Skeletal muscle tissue (tissue), 4 donors: Measurements from ENCODE around the gene NLGN4X. TPM values are rescaled to one million over a fixed set of nuclear protein-coding genes. Genes with fewer than 3 reads are reported as not detected.
A peak's percentile ranks its signal among the peaks of the same experiment; 100 is the strongest.

ENCODE experiments used
- H3K27ac ChIP-seq: one replicate; pipeline ENCODE4 v1.7.0; 2013; ENCODE audit warnings: mild to moderate bottlenecking, low read depth, low read length, inconsistent platforms
- H3K27me3 ChIP-seq, 3 donors: one replicate each; pipeline ENCODE4 v1.7.0; 2013; ENCODE audit warnings: low read length in 3 of 3; ENCODE audit not compliant: control insufficient read depth in 3 of 3, insufficient read depth in 3 of 3
- H3K36me3 ChIP-seq, 3 donors: one replicate each; pipeline ENCODE4 v1.7.0; 2013; ENCODE audit warnings: low read length in 3 of 3; ENCODE audit not compliant: control insufficient read depth in 3 of 3, insufficient read depth in 3 of 3
- H3K4me1 ChIP-seq, 3 donors: one replicate each; pipeline ENCODE4 v1.7.0; 2013; ENCODE audit warnings: low read length in 3 of 3, mild to moderate bottlenecking in 3 of 3; ENCODE audit not compliant: control insufficient read depth in 3 of 3, insufficient read depth in 3 of 3
- H3K4me3 ChIP-seq, 3 donors: one replicate each; pipeline ENCODE4 v1.7.0; 2013; ENCODE audit warnings: low read length in 3 of 3
- H3K9ac ChIP-seq, 3 donors: one replicate each; pipeline ENCODE4 v1.7.0; 2013; ENCODE audit warnings: low read length in 3 of 3, mild to moderate bottlenecking in 3 of 3, moderate library complexity in 2 of 3, low read depth in 1 of 3
- H3K9me3 ChIP-seq, 3 donors: one replicate each; pipeline ENCODE4 v1.7.0; 2013; ENCODE audit warnings: low read length in 3 of 3; ENCODE audit not compliant: control insufficient read depth in 3 of 3
- total RNA-seq: library from RNA; depleted of rRNA; stranded (reverse); fragments of >200 nt; gene quantifications from one replicate; pipeline ENCODE4 v1.2.3, GENCODE V29; 2014
- donor health status: Osteomylitis.

NLGN4X gene
- total RNA-seq, result 1.6 TPM

- H3K4me3 ChIP-seq, result no peak within 1 kb of the TSS
- H3K27me3 ChIP-seq, result peaks cover 7 to 32% (median 12%) of the 10 kb centered on the region in 3 donors
- no peak within 1 kb of the TSS for H3K27ac ChIP-seq
- no peaks in the 10 kb centered on the region for H3K9me3 ChIP-seq
- no peaks in the 10 kb centered on the region for H3K4me1 ChIP-seq
- H3K9ac ChIP-seq, result no peak within 1 kb of the TSS
- no peaks in the 10 kb centered on the region for H3K36me3 ChIP-seq
These were observed at the start of gene NLGN4X for GRCh38 chrX:6228720-6229119. Gene NLGN4X, minus strand, starts transcription at chrX:6228867. Its CDS starts 77,401 bp downstream, at chrX:6151466.

GRCh38 chrX:6266041-6266440 is 37.4 kb upstream of the NLGN4X start:
- Histone ChIP-seq H3K4me1 (no peaks in the 10 kb centered on the region), H3K9ac (no peak overlapping the region), H3K27ac (no peak overlapping the region), H3K9me3 (no peaks in the 10 kb centered on the region), H3K36me3 (no peaks in the 10 kb centered on the region), H3K27me3 (no peaks in the 10 kb centered on the region), H3K4me3 (no peak overlapping the region)

GRCh38 chrX:6262959-6263358 is 34.3 kb upstream of the NLGN4X start:
- Histone ChIP-seq H3K36me3 (no peaks in the 10 kb centered on the region), H3K4me1 (no peaks in the 10 kb centered on the region), H3K9me3 (no peaks in the 10 kb centered on the region), H3K9ac (no peak overlapping the region), H3K27me3 (no peaks in the 10 kb centered on the region), H3K27ac (no peak overlapping the region), H3K4me3 (no peak overlapping the region)

GRCh38 chrX:6257025-6257424 is 28.4 kb upstream of the NLGN4X start:
- no peak overlapping the region for H3K4me3 ChIP-seq

GRCh38 chrX:6244666-6245065 is 16.0 kb upstream of the NLGN4X start:
- Histone ChIP-seq H3K36me3 (no peaks in the 10 kb centered on the region), H3K9ac (no peak overlapping the region), H3K27ac (no peak overlapping the region), H3K27me3 (no peaks in the 10 kb centered on the region), H3K4me3 (no peak overlapping the region), H3K9me3 (no peaks in the 10 kb centered on the region), H3K4me1 (no peaks in the 10 kb centered on the region)

More at GRCh38 chrX:6257025-6257424, 28.4 kb upstream of the NLGN4X start:
- Histone ChIP-seq H3K9ac (no peak overlapping the region), H3K36me3 (no peaks in the 10 kb centered on the region), H3K4me1 (no peaks in the 10 kb centered on the region), H3K27me3 (no peaks in the 10 kb centered on the region), H3K27ac (no peak overlapping the region), H3K9me3 (no peaks in the 10 kb centered on the region)

GRCh38 chrX:6238576-6238975 is 9.9 kb upstream of the NLGN4X start:
- H3K27ac ChIP-seq, result no peak overlapping the region
- H3K9ac ChIP-seq, result no peak overlapping the region
- H3K27me3 ChIP-seq, result no peaks in the 10 kb centered on the region
- H3K4me1 ChIP-seq, result no peaks in the 10 kb centered on the region
- no peaks in the 10 kb centered on the region for H3K36me3 ChIP-seq
- no peaks in the 10 kb centered on the region for H3K9me3 ChIP-seq
- H3K4me3 ChIP-seq, result no peak overlapping the region

GRCh38 chrX:6227935-6228334 is 732 bp downstream of the NLGN4X start:
- no peak overlapping the region for H3K27ac ChIP-seq
- peaks cover 7 to 32% (median 12%) of the 10 kb centered on the region in 3 donors for H3K27me3 ChIP-seq
- H3K9ac ChIP-seq, result no peak overlapping the region
- H3K36me3 ChIP-seq, result no peaks in the 10 kb centered on the region
- H3K9me3 ChIP-seq, result no peaks in the 10 kb centered on the region
- no peaks in the 10 kb centered on the region for H3K4me1 ChIP-seq
- no peak overlapping the region for H3K4me3 ChIP-seq

GRCh38 chrX:6227453-6227835 is 1.2 kb downstream of the NLGN4X start:
- peaks cover 7 to 32% (median 12%) of the 10 kb centered on the region in 3 donors for H3K27me3 ChIP-seq
- no peaks in the 10 kb centered on the region for H3K9me3 ChIP-seq
- no peaks in the 10 kb centered on the region for H3K4me1 ChIP-seq
- H3K9ac ChIP-seq, result no peak overlapping the region
- no peak overlapping the region for H3K27ac ChIP-seq
- no peak overlapping the region for H3K4me3 ChIP-seq
- H3K36me3 ChIP-seq, result no peaks in the 10 kb centered on the region

GRCh38 chrX:6226596-6227452 is 1.8 kb downstream of the NLGN4X start:
- Histone ChIP-seq H3K9ac (no peak overlapping the region), H3K36me3 (no peaks in the 10 kb centered on the region), H3K27me3 (peaks cover 7 to 32% (median 12%) of the 10 kb centered on the region in 3 donors), H3K4me1 (no peaks in the 10 kb centered on the region), H3K9me3 (no peaks in the 10 kb centered on the region), H3K4me3 (peak overlapping the region in 1 of 3 donors; percentile 6), H3K27ac (no peak overlapping the region)

- Histone ChIP-seq H3K9me3 (no peaks in the 10 kb centered on the region), H3K27me3 (peaks cover 7 to 32% (median 12%) of the 10 kb centered on the region in 3 donors), H3K27ac (no peak overlapping the region), H3K36me3 (no peaks in the 10 kb centered on the region), H3K9ac (no peak overlapping the region), H3K4me3 (peak overlapping the region in 1 of 3 donors; percentile 20), H3K4me1 (no peaks in the 10 kb centered on the region)
These were observed 2.6 kb downstream of the NLGN4X start for GRCh38 chrX:6225911-6226595.
